ENCODE results near the gene EVC.

GRCh38 chr4:5685296-5685695 lies 25.7 kb upstream of the EVC start:
- TF ChIP-seq EZH2 (IDR thresholded peaks at IDR 0.05) (no peak), POLR2AphosphoS5 (IDR thresholded peaks at IDR 0.05; ENCODE audit: borderline replicate concordance, low read depth, low read length) (no peak)
